ENCODE data around the gene EEFSEC. TPM values are rescaled to one million over a fixed set of nuclear protein-coding genes. Genes with fewer than 3 reads are reported as not detected.

Gene EEFSEC
- polyA plus RNA-seq, 1 experiment = 6.8 TPM

DNA sequence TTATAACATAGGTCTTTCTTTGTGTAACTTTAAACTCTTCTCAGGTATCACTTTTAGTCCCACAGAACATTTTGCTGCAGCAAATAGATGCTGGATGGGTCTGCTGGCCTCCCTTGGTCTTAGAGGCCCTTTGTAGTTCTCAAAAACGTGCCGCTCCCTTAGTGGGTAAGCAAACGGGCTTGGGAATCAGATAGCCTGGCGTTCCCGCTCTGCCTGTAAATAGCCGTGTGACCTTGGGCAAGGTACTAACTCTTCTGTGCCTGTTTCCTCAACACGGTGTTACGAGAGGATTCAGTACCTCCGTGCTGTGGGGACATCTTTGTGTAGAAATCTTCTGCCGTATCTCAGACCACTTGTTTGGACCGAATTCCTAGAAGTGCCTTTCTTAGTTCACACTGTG is 249.0 kb downstream of the EEFSEC start:
- no peak for TF ChIP-seq CTCF (IDR thresholded peaks at IDR 0.05; ENCODE audit: low read depth, low read length)
- CTCF ChIA-PET = no interaction called here
- Histone ChIP-seq H3K27me3 (ENCODE audit: control insufficient read depth, insufficient read depth, low read length) (no peaks in the 10 kb centered on the region), H3K9me3 (ENCODE audit: control insufficient read depth, insufficient read depth, low read length) (no peaks in the 10 kb centered on the region; the same call in 1 of the 2 replicates), H3K27ac (ENCODE audit: low read depth, low read length) (no peak overlapping the region), H3K4me3 (ENCODE audit: low read depth, low read length) (no peak overlapping the region)
- POLR2A ChIA-PET = no interaction called here
- DNase-seq (ENCODE audit: low read depth, low spot score) = no peak

GRCh38 chr3:128402998-128403397 is 249.7 kb downstream of the EEFSEC start:
- Histone ChIP-seq H3K9me3 (ENCODE audit: control insufficient read depth, insufficient read depth, low read length) (no peaks in the 10 kb centered on the region; the same call in 1 of the 2 replicates), H3K4me3 (ENCODE audit: low read depth, low read length) (no peak overlapping the region), H3K27ac (ENCODE audit: low read depth, low read length) (no peak overlapping the region), H3K27me3 (ENCODE audit: control insufficient read depth, insufficient read depth, low read length) (no peaks in the 10 kb centered on the region)
- no peak for TF ChIP-seq CTCF (IDR thresholded peaks at IDR 0.05; ENCODE audit: low read depth, low read length)
- ChIA-PET POLR2A (no interaction called here), CTCF (no interaction called here)
- DNase-seq (ENCODE audit: low read depth, low spot score) = no peak

GRCh38 chr3:128404276-128405068 is 251.2 kb downstream of the EEFSEC start:
- TF ChIP-seq CTCF (IDR thresholded peaks at IDR 0.05; ENCODE audit: low read depth, low read length) = no peak
- Histone ChIP-seq H3K27me3 (ENCODE audit: control insufficient read depth, insufficient read depth, low read length) (no peaks in the 10 kb centered on the region), H3K27ac (ENCODE audit: low read depth, low read length) (no peak overlapping the region), H3K9me3 (ENCODE audit: control insufficient read depth, insufficient read depth, low read length) (no peaks in the 10 kb centered on the region), H3K4me3 (ENCODE audit: low read depth, low read length) (no peak overlapping the region)
- DNase-seq (ENCODE audit: low read depth, low spot score) = no peak
- CTCF ChIA-PET = no interaction called here
- POLR2A ChIA-PET = no interaction called here

GRCh38 chr3:128405554-128406277 is 252.4 kb downstream of the EEFSEC start:
- DNase-seq (ENCODE audit: low read depth, low spot score) = no peak
- TF ChIP-seq CTCF (IDR thresholded peaks at IDR 0.05; ENCODE audit: low read depth, low read length) = no peak
- H3K4me3 ChIP-seq (ENCODE audit: low read depth, low read length) = no peak overlapping the region
- CTCF ChIA-PET = interaction anchor here (1.0 kb wide), 1 partner anchor 203 kb away, joined by 4 read pairs; no protein-coding TSS in a partner anchor
- no peak overlapping the region for H3K27ac ChIP-seq (ENCODE audit: low read depth, low read length)
- H3K9me3 ChIP-seq (ENCODE audit: control insufficient read depth, insufficient read depth, low read length) = no peaks in the 10 kb centered on the region
- POLR2A ChIA-PET = no interaction called here
- H3K27me3 ChIP-seq (ENCODE audit: control insufficient read depth, insufficient read depth, low read length) = no peaks in the 10 kb centered on the region

- no peak overlapping the region for H3K4me3 ChIP-seq (ENCODE audit: low read depth, low read length)
- H3K27ac ChIP-seq (ENCODE audit: low read depth, low read length) = no peak overlapping the region
- no peaks in the 10 kb centered on the region for H3K9me3 ChIP-seq (ENCODE audit: control insufficient read depth, insufficient read depth, low read length)
- POLR2A ChIA-PET = no interaction called here
- CTCF ChIA-PET = interaction anchor here (0.7 kb wide), 1 partner anchor 237 kb away, joined by 3 read pairs; no protein-coding TSS in a partner anchor
- H3K27me3 ChIP-seq (ENCODE audit: control insufficient read depth, insufficient read depth, low read length) = no peaks in the 10 kb centered on the region
- DNase-seq (ENCODE audit: low read depth, low spot score) = no peak
- TF ChIP-seq CTCF (IDR thresholded peaks at IDR 0.05; ENCODE audit: low read depth, low read length) = no peak
Measured at GRCh38 chr3:128407247-128407646, 254.0 kb downstream of the EEFSEC start.

Data from AG04450 (cell line).